ENCODE results near the gene SLC22A16.
"Not testable (repeated sequence)": the region's sequence is repeated elsewhere in the genome, so short reads cannot be mapped to it uniquely, and the experiment has no call there.

The SLC22A16 gene

GRCh38 chr6:110509617-110510241 lies 33.3 kb upstream of the SLC22A16 start:
- no peak overlapping the region for H3K4me3 ChIP-seq (replicated peaks; ENCODE audit: low read depth, low read length)
- TF ChIP-seq CTCF (IDR thresholded peaks at IDR 0.05; ENCODE audit: low read length, missing control alignments), result no peak
- peak; percentile 76 for DNase-seq (ENCODE audit: low read depth)

- not testable (repeated sequence) for H3K4me3 ChIP-seq (replicated peaks; ENCODE audit: low read depth, low read length); DNase-seq (ENCODE audit: low read depth)
Observed at GRCh38 chr6:110504891-110505290, 28.5 kb upstream of the SLC22A16 start.

GRCh38 chr6:110495949-110496348 lies 19.5 kb upstream of the SLC22A16 start:
- no peak for TF ChIP-seq CTCF (IDR thresholded peaks at IDR 0.05; ENCODE audit: low read length, missing control alignments)
- DNase-seq (ENCODE audit: low read depth), result no peak
- H3K4me3 ChIP-seq (replicated peaks; ENCODE audit: low read depth, low read length), result no peak overlapping the region

GRCh38 chr6:110493253-110493800 lies 16.9 kb upstream of the SLC22A16 start:
- no peak overlapping the region for H3K4me3 ChIP-seq (replicated peaks; ENCODE audit: low read depth, low read length)
- no peak for DNase-seq (ENCODE audit: low read depth)
- no peak for TF ChIP-seq CTCF (IDR thresholded peaks at IDR 0.05; ENCODE audit: low read length, missing control alignments)

- H3K4me3 ChIP-seq (replicated peaks; ENCODE audit: low read depth, low read length), result no peak overlapping the region
- DNase-seq (ENCODE audit: low read depth), result no peak
- TF ChIP-seq CTCF (IDR thresholded peaks at IDR 0.05; ENCODE audit: low read length, missing control alignments), result no peak
Observed at GRCh38 chr6:110492584-110492983, 16.2 kb upstream of the SLC22A16 start.

- peak overlapping the region; percentile 14 for H3K4me3 ChIP-seq (replicated peaks; ENCODE audit: low read depth, low read length)
- DNase-seq (ENCODE audit: low read depth), result peak; percentile 70
- TF ChIP-seq CTCF (IDR thresholded peaks at IDR 0.05; ENCODE audit: low read length, missing control alignments), result no peak
Observed at GRCh38 chr6:110491644-110492317, 15.4 kb upstream of the SLC22A16 start.

GRCh38 chr6:110491299-110491643 lies 14.9 kb upstream of the SLC22A16 start:
- no peak for TF ChIP-seq CTCF (IDR thresholded peaks at IDR 0.05; ENCODE audit: low read length, missing control alignments)
- H3K4me3 ChIP-seq (replicated peaks; ENCODE audit: low read depth, low read length), result no peak overlapping the region
- no peak for DNase-seq (ENCODE audit: low read depth)
